GM12878 (cell line): ENCODE data around the gene MAN1A1. TPM values are rescaled to one million over a fixed set of nuclear protein-coding genes. Genes with fewer than 3 reads are reported as not detected.

Source experiments
- ASH2L ChIP-seq: fragments of 300-600, 200-600 bp; sonication (generic); IDR thresholded peaks from 2 replicates; pipeline ENCODE4 v1.6.1; 2017; ENCODE audit warnings: low read depth, mild to moderate bottlenecking, borderline replicate concordance
- BCL3 ChIP-seq: IDR thresholded peaks from 2 replicates; pipeline ENCODE4 v1.6.1; 2011; ENCODE audit warnings: borderline replicate concordance, low read depth, mild to moderate bottlenecking, moderate library complexity, low read length; ENCODE audit not compliant: insufficient read depth, poor library complexity, severe bottlenecking
- BCLAF1 ChIP-seq: fragments of 450-650 bp; IDR thresholded peaks from 2 replicates; pipeline ENCODE4 v1.6.1; 2017; ENCODE audit warnings: antibody characterized with exemption, mild to moderate bottlenecking, moderate library complexity
- CBX5 ChIP-seq: sonication (generic); IDR thresholded peaks from 2 replicates; pipeline ENCODE4 v1.6.1; 2016; ENCODE audit warnings: low read depth, moderate library complexity, mild to moderate bottlenecking, inconsistent platforms
- CHD4 ChIP-seq: fragments of 200-600 bp; sonication (generic); IDR thresholded peaks from 2 replicates; pipeline ENCODE4 v1.6.1; 2016; ENCODE audit warnings: mild to moderate bottlenecking
- DPF2 ChIP-seq: fragments of 450-650 bp; IDR thresholded peaks from 2 replicates; pipeline ENCODE4 v1.6.1; 2017; ENCODE audit warnings: mild to moderate bottlenecking
- EED ChIP-seq: sonication (generic); IDR thresholded peaks from 2 replicates; pipeline ENCODE4 v1.6.1; 2016; ENCODE audit warnings: antibody characterized with exemption, low read depth
- ESRRA ChIP-seq: IDR thresholded peaks from 2 replicates; pipeline ENCODE4 v1.6.1; 2012; ENCODE audit warnings: mild to moderate bottlenecking, low read length, improper control_type of control experiment
- EZH2 ChIP-seq: IDR thresholded peaks from 2 replicates; pipeline ENCODE4 v1.6.1; 2012; ENCODE audit warnings: low read depth, mild to moderate bottlenecking, control low read depth, inconsistent platforms, low read length, borderline replicate concordance; ENCODE audit not compliant: control insufficient read depth
- FOS ChIP-seq: IDR thresholded peaks from 3 replicates; pipeline ENCODE4 v1.6.1; 2011; ENCODE audit warnings: borderline replicate concordance; ENCODE audit not compliant: insufficient read length; ENCODE audit errors: extremely low read depth
- IKZF2 ChIP-seq, 2 experiments: fragments of 450-650 bp; IDR thresholded peaks; 2 replicates each; pipeline ENCODE4 v1.6.1; 2017; ENCODE audit warnings: mild to moderate bottlenecking in 2 of 2, moderate library complexity in 2 of 2
- MLLT1 ChIP-seq: fragments of 450-650 bp; IDR thresholded peaks from 2 replicates; pipeline ENCODE4 v1.6.1; 2016; ENCODE audit warnings: mild to moderate bottlenecking
- NR2F1 ChIP-seq: fragments of 450-650 bp; conservative IDR thresholded peaks from 2 replicates; pipeline ENCODE4 v1.6.1; 2017; ENCODE audit warnings: mild to moderate bottlenecking
- NRF1 ChIP-seq: conservative IDR thresholded peaks from 2 replicates; pipeline ENCODE4 v1.6.1; 2011; ENCODE audit warnings: mild to moderate bottlenecking, low read depth, low read length, improper control_type of control experiment
- POLR2AphosphoS5 ChIP-seq: IDR thresholded peaks from 2 replicates; pipeline ENCODE4 v1.6.1; 2011; ENCODE audit warnings: mild to moderate bottlenecking, low read length, inconsistent platforms
- SMARCA5 ChIP-seq: fragments of 450-650 bp; IDR thresholded peaks from 2 replicates; pipeline ENCODE4 v1.6.1; 2017; ENCODE audit warnings: mild to moderate bottlenecking
- STAT3 ChIP-seq: IDR thresholded peaks from 2 replicates; pipeline ENCODE4 v1.6.1; 2011; ENCODE audit warnings: low read depth, low read length, improper control_type of control experiment
- SUPT20H ChIP-seq: IDR thresholded peaks from 2 replicates; pipeline ENCODE4 v1.6.1; 2011; ENCODE audit warnings: low read depth, mild to moderate bottlenecking, low read length, moderate library complexity, borderline replicate concordance; ENCODE audit not compliant: control insufficient read depth
- USF1 ChIP-seq: IDR thresholded peaks from 2 replicates; pipeline ENCODE4 v1.6.1; 2011; ENCODE audit warnings: borderline replicate concordance, low read depth, mild to moderate bottlenecking, moderate library complexity, mixed read lengths, low read length; ENCODE audit not compliant: insufficient read depth; ENCODE audit errors: extremely low read length
- ZNF217 ChIP-seq: fragments of 450-650 bp; IDR thresholded peaks from 2 replicates; pipeline ENCODE4 v1.6.1; 2017; ENCODE audit warnings: antibody characterized with exemption, mild to moderate bottlenecking
- ZNF24 ChIP-seq: fragments of 450-650 bp; IDR thresholded peaks from 2 replicates; pipeline ENCODE4 v1.6.1; 2017; ENCODE audit warnings: antibody characterized with exemption, mild to moderate bottlenecking
- polyA plus RNA-seq, 11 experiments: library from polyadenylated mRNA; depleted of rRNA in 4 of 11; unstranded in 6 of 11; stranded (reverse) in 5 of 11; fragments of >200 nt; fragmentation: Nextera tagmentation in 4 of 11; fragmentation: Illumina TruSeq in 1 of 11; extraction: Ambion mirVana in 4 of 11; extraction: Trizol in 1 of 11; gene quantifications; 1 replicate in 1 of 11; 2 replicates in 10 of 11; pipeline versions ENCODE4 v1.2.1 to v1.2.3, GENCODE V29; 2011 to 2016; ENCODE audit warnings: inconsistent platforms in 2 of 11, missing spikeins in 2 of 11, low read depth in 1 of 11
- total RNA-seq, 4 experiments: library from RNA; depleted of rRNA in 3 of 4; stranded (reverse); fragments of >200 nt in 3 of 4; fragmentation: Illumina TruSeq in 1 of 4; extraction: Trizol in 1 of 4; gene quantifications; 2 replicates each; pipeline versions ENCODE4 v1.2.1 to v1.2.3, GENCODE V29; 2013 to 2021
- TF ChIP-seq, protein P1 (sequence below): IDR thresholded peaks from 2 replicates; pipeline ENCODE4 v1.6.1; 2012; ENCODE audit warnings: low read depth, low read length, improper control_type of control experiment

The MAN1A1 gene
- total and polyA plus RNA-seq, 10 of the 15 experiments (the other 5 are each of a cell fraction or from before 2014, with no cell fraction given): 5.4 to 28.1 (median 19.5) TPM

GRCh38 chr6:119313937-119314884 lies 35.4 kb downstream of the MAN1A1 start (continued):
- 0 out of 2 replicates have a peak, but pooled peaks have one; percentile 21 for TF ChIP-seq SMARCA5
- TF ChIP-seq DPF2: peak; percentile 5
- no peak for TF ChIP-seq NR2F1
- peak in 1 of 2 experiments; percentile 14; a peak in 1 of 4 replicates for TF ChIP-seq IKZF2 (IDR thresholded peaks at IDR 0.05)
- peak; percentile 12; the same call in 1 of the 2 replicates for TF ChIP-seq EED
- TF ChIP-seq BCLAF1: no peak
- TF ChIP-seq STAT3: no peak
- TF ChIP-seq CBX5: no peak
- TF ChIP-seq ZNF217: 0 out of 2 replicates have a peak, but pooled peaks have one; percentile 29
- TF ChIP-seq POLR2AphosphoS5: peak; percentile 54; the same call in 1 of the 2 replicates
- no peak for TF ChIP-seq USF1
- TF ChIP-seq FOS: no peak
- TF ChIP-seq, protein P1, sequence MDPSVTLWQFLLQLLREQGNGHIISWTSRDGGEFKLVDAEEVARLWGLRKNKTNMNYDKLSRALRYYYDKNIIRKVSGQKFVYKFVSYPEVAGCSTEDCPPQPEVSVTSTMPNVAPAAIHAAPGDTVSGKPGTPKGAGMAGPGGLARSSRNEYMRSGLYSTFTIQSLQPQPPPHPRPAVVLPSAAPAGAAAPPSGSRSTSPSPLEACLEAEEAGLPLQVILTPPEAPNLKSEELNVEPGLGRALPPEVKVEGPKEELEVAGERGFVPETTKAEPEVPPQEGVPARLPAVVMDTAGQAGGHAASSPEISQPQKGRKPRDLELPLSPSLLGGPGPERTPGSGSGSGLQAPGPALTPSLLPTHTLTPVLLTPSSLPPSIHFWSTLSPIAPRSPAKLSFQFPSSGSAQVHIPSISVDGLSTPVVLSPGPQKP: no peak
- no peak for TF ChIP-seq ASH2L
- TF ChIP-seq EZH2: no peak
- TF ChIP-seq SUPT20H: no peak
- TF ChIP-seq MLLT1: peak; percentile 76
- no peak for TF ChIP-seq NRF1
- no peak for TF ChIP-seq ESRRA
- TF ChIP-seq ZNF24: no peak
- TF ChIP-seq BCL3: peak; percentile 70
- no peak for TF ChIP-seq CHD4
